Osteocyte (in vitro differentiated cells): ENCODE data around the gene OR2J2. TPM values are rescaled to one million over a fixed set of nuclear protein-coding genes. Genes with fewer than 3 reads are reported as not detected.
"Not testable (repeated sequence)": the region's sequence is repeated elsewhere in the genome, so short reads cannot be mapped to it uniquely, and the experiment has no call there.

Experiments used
- DNase-seq: peaks from one replicate; pipeline ENCODE4 v3.0.0; 2021; ENCODE audit warnings: mixed read lengths; ENCODE audit not compliant: unreplicated experiment; ENCODE audit errors: extremely low spot score
- H3K27ac Mint-ChIP-seq: one replicate; pipeline ENCODE4 v1.8.0; 2021; ENCODE audit warnings: mild to moderate bottlenecking, mixed read lengths; ENCODE audit not compliant: unreplicated experiment
- H3K27me3 Mint-ChIP-seq: one replicate; pipeline ENCODE4 v1.8.0; 2021; ENCODE audit warnings: mixed read lengths; ENCODE audit not compliant: unreplicated experiment
- H3K36me3 Mint-ChIP-seq: one replicate; pipeline ENCODE4 v1.8.0; 2021; ENCODE audit warnings: mixed read lengths; ENCODE audit not compliant: unreplicated experiment
- H3K4me1 Mint-ChIP-seq: one replicate; pipeline ENCODE4 v1.8.0; 2021; ENCODE audit warnings: mixed read lengths; ENCODE audit not compliant: unreplicated experiment
- H3K4me3 Mint-ChIP-seq: one replicate; pipeline ENCODE4 v1.8.0; 2021; ENCODE audit warnings: mild to moderate bottlenecking, moderate library complexity, mixed read lengths; ENCODE audit not compliant: unreplicated experiment
- H3K9me3 Mint-ChIP-seq: one replicate; pipeline ENCODE4 v1.8.0; 2021; ENCODE audit warnings: mixed read lengths; ENCODE audit not compliant: unreplicated experiment
- total RNA-seq: library from RNA; stranded (reverse); gene quantifications from 2 replicates; pipeline ENCODE4 v1.2.1, GENCODE V29; 2021
- TF ChIP-seq, protein P1 (sequence below): fragments of 200-600 bp; sonication (generic); IDR thresholded peaks from 2 replicates; pipeline ENCODE4 v1.5.0; 2021; ENCODE audit warnings: antibody characterized with exemption, mild to moderate bottlenecking, moderate library complexity

Gene OR2J2
- total RNA-seq, 1 donor from 2014 or later, result not detected

DNA sequence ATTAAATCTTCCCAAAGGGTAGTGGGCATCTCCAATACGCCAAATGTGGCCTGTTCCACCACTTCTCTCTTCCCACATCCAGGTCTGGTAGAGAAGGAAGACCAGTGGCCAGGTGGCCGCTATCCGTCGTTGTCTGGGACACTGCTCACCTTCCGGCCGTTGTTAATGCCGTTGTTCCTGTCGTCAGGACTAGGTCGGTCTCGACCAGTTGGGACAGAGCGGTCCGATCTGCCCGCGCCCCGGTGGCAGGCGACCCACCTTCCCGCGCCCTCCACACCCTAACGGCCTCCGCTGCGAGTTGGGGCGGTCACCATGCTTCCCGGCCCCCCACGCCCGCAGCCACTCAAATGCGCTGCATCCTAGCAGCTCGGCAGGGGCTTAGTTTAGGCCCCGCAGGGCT, 5.1 kb upstream of the OR2J2 start:
- H3K36me3 Mint-ChIP-seq, H3K9me3 Mint-ChIP-seq, H3K27me3 Mint-ChIP-seq, H3K4me3 Mint-ChIP-seq, DNase-seq, H3K27ac Mint-ChIP-seq, H3K4me1 Mint-ChIP-seq: not testable (repeated sequence)

DNA sequence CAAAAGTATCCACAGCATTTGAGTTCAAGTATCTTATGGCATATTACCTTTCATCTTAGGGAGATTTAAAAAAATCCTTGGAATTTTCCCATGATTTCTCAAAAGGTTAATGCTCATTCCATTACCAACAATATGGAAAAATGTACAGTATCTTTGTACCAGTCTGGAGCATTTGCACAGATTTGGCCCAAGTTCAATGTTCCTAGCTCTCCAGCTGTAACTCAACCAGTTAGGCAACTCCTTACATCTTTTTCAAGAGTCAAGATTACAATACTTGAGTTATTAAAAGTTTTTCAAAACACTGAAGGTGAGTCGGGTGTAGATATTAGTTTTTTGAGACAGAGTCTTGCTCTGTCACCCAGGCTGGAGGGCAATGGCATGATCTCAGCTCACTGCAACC, 1.0 kb downstream of the OR2J2 start:
- Mint-ChIP-seq H3K27ac (no peak overlapping the region), H3K27me3 (no peaks in the 10 kb centered on the region), H3K4me3 (no peak overlapping the region), H3K4me1 (no peaks in the 10 kb centered on the region), H3K36me3 (no peaks in the 10 kb centered on the region), H3K9me3 (no peaks in the 10 kb centered on the region)
- no peak for DNase-seq
- TF ChIP-seq, protein P1, sequence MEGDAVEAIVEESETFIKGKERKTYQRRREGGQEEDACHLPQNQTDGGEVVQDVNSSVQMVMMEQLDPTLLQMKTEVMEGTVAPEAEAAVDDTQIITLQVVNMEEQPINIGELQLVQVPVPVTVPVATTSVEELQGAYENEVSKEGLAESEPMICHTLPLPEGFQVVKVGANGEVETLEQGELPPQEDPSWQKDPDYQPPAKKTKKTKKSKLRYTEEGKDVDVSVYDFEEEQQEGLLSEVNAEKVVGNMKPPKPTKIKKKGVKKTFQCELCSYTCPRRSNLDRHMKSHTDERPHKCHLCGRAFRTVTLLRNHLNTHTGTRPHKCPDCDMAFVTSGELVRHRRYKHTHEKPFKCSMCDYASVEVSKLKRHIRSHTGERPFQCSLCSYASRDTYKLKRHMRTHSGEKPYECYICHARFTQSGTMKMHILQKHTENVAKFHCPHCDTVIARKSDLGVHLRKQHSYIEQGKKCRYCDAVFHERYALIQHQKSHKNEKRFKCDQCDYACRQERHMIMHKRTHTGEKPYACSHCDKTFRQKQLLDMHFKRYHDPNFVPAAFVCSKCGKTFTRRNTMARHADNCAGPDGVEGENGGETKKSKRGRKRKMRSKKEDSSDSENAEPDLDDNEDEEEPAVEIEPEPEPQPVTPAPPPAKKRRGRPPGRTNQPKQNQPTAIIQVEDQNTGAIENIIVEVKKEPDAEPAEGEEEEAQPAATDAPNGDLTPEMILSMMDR, result no peak

DNA sequence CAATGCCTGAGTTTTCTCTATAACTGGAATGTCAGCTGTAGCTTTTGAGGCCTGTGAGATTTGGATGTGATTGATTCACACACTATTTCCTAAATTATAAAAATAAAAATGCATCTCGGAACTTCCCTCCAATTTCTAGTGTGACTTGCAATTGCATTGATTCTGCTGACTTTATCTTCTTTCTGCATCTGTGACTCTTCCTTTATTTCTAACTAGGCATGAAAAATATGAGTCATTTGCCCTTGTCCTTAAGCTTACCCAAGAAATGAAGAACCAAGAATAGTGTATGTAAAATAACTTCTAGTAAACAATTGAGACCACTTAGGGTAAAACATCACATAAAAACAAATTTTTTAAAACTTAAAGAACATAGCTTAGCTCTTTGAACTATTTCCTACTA, 12.9 kb downstream of the OR2J2 start:
- TF ChIP-seq, protein P1, result no peak
- Mint-ChIP-seq H3K9me3 (peaks cover 28% of the 10 kb centered on the region), H3K27me3 (no peaks in the 10 kb centered on the region), H3K27ac (no peak overlapping the region), H3K4me3 (no peak overlapping the region), H3K36me3 (no peaks in the 10 kb centered on the region), H3K4me1 (no peaks in the 10 kb centered on the region)
- DNase-seq, result no peak

DNA sequence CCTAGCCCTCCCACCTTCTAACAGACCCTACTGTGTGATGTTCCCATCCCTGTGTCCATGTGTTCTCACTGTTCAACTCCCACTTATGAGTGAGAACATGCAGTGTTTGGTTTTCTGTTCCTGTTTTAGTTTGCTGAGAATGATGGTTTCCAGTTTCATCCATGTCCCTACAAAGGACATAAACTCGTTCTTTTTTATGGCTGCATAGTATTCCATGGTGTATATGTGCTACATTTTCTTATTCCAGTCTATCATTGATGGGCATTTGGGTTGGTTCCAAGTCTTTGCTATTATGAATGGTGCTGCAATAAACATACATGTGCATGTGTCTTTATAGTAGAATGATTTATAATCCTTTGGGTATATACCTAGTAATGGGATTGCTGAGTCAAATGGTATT, 18.0 kb downstream of the OR2J2 start:
- H3K4me3 Mint-ChIP-seq, H3K36me3 Mint-ChIP-seq, DNase-seq, H3K27me3 Mint-ChIP-seq, H3K4me1 Mint-ChIP-seq, H3K27ac Mint-ChIP-seq: not testable (repeated sequence)
- H3K9me3 Mint-ChIP-seq, result peaks cover 31% of the 10 kb centered on the region

DNA sequence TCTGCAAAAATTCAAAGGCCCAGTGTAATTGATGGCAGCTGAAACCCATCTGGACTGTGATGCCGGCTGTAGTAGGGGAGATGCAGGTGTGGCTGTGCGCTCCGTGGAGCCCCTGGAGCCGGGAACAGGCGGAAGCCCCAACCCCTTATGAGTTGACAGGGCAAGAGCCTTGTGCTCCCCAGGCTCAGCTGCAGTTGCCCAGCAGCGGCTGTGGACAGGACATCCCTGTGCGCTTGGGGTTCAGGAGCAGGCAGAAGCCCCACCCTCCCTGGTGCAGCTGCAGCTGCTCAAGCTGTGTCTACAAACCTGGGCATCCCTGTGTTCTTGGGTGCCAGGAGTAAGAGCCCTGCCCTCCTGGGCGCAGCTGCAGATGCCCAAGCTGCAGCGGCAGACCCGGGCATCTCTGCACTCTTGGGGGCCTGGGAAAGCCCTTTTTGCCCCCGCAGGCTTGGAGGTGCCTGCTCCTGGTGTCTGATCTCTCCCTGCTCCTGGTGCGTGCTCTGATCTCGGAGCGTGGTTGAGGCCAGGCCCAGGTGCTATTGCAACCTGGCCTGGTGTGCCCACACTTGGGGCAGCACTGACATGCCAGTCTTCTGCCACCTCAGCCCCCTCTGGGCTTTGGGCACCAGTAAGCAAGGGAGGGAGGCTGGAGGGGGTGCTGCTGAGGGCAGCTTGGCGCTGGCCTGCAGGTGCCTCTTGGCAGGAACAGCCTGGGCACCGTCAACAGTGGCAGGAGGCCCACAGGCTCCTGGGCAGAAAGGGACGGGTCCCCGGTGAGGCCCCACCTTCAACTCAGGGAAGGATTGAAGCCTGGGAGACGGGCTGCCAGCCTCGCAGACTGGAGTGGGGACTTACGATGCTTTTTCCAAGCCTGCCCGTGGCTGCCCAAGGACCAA, 30.3 kb downstream of the OR2J2 start:
- Mint-ChIP-seq H3K36me3 (no peaks in the 10 kb centered on the region), H3K9me3 (no peaks in the 10 kb centered on the region), H3K27me3 (no peaks in the 10 kb centered on the region), H3K4me1 (no peaks in the 10 kb centered on the region), H3K27ac (no peak overlapping the region), H3K4me3 (no peak overlapping the region)
- TF ChIP-seq, protein P1, result no peak
- DNase-seq, result no peak

DNA sequence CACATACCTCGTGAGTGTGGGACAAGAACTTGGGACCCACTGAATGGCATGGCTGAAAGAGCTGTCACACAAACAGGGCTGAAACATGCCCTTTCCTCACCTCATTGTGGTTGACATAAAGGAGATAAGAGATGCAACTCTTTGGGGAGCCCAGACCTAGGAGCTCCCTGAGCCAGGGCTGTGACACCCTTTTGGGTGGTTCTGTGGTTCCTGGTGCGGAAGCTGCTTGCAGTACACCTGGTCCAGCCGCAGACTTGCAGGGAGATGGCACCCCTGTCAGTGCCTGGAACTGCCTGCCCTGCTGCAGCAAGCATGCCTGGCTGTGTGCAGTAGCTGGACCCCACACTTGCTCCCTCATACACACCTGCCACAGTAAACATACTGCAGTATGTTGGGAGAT, 31.3 kb downstream of the OR2J2 start:
- TF ChIP-seq, protein P1, result no peak
- Mint-ChIP-seq H3K4me1 (no peaks in the 10 kb centered on the region), H3K27ac (no peak overlapping the region), H3K9me3 (no peaks in the 10 kb centered on the region), H3K36me3 (no peaks in the 10 kb centered on the region), H3K4me3 (no peak overlapping the region), H3K27me3 (no peaks in the 10 kb centered on the region)
- DNase-seq, result no peak
